H9 (cell line): ENCODE data around the gene RUBCN. TPM values are rescaled to one million over a fixed set of nuclear protein-coding genes. Genes with fewer than 3 reads are reported as not detected.
"Not testable (repeated sequence)": the region's sequence is repeated elsewhere in the genome, so short reads cannot be mapped to it uniquely, and the experiment has no call there.

Experiments
- DNase-seq: peaks from one replicate; pipeline ENCODE4 v3.0.0-alpha.2; 2017
- H2AFZ ChIP-seq: one replicate; pipeline ENCODE4 v1.6.1; 2013; ENCODE audit warnings: mild to moderate bottlenecking, low read length, control low read depth, moderate library complexity
- H2AK5ac ChIP-seq: 2 replicates; pipeline ENCODE4 v1.6.1; 2013; ENCODE audit warnings: low read length, control low read depth, mixed read lengths; ENCODE audit not compliant: insufficient read length
- H2BK120ac ChIP-seq: one replicate; pipeline ENCODE4 v1.6.1; 2013; ENCODE audit warnings: low read depth, mild to moderate bottlenecking, low read length, control low read depth, inconsistent platforms; ENCODE audit not compliant: poor library complexity, severe bottlenecking
- H2BK12ac ChIP-seq: 2 replicates; pipeline ENCODE4 v1.6.1; 2013; ENCODE audit warnings: low read length, control low read depth, mixed read lengths, low read depth; ENCODE audit not compliant: insufficient read length
- H2BK15ac ChIP-seq: 2 replicates; pipeline ENCODE4 v1.6.1; 2013; ENCODE audit warnings: low read depth, low read length, control low read depth
- H2BK20ac ChIP-seq: one replicate; pipeline ENCODE4 v1.6.1; 2013; ENCODE audit warnings: low read depth, mild to moderate bottlenecking, low read length, control low read depth, inconsistent platforms; ENCODE audit not compliant: poor library complexity, severe bottlenecking
- H2BK5ac ChIP-seq: 2 replicates; pipeline ENCODE4 v1.6.1; 2013; ENCODE audit warnings: low read length, control low read depth, mixed read lengths; ENCODE audit not compliant: insufficient read length
- H3K14ac ChIP-seq: 2 replicates; pipeline ENCODE4 v1.6.1; 2013; ENCODE audit warnings: low read length, control low read depth; ENCODE audit not compliant: insufficient read depth
- H3K18ac ChIP-seq: 2 replicates; pipeline ENCODE4 v1.6.1; 2013; ENCODE audit warnings: low read depth, mild to moderate bottlenecking, mixed read lengths, low read length, control low read depth; ENCODE audit not compliant: insufficient read length
- H3K23ac ChIP-seq: 2 replicates; pipeline ENCODE4 v1.6.1; 2013; ENCODE audit warnings: low read length, control low read depth, mixed read lengths, low read depth; ENCODE audit not compliant: insufficient read length
- H3K23me2 ChIP-seq: 2 replicates; pipeline ENCODE4 v1.6.1; 2013; ENCODE audit warnings: low read depth, mild to moderate bottlenecking, mixed read lengths, low read length, control low read depth; ENCODE audit not compliant: insufficient read length, poor library complexity, severe bottlenecking
- H3K27ac ChIP-seq: 2 replicates; pipeline ENCODE4 v1.5.1; 2013; ENCODE audit warnings: low read length, control low read depth, mixed read lengths, low read depth; ENCODE audit not compliant: insufficient read length
- H3K27me3 ChIP-seq: 2 replicates; pipeline ENCODE4 v1.6.1; 2013; ENCODE audit warnings: low read length, control low read depth, inconsistent platforms; ENCODE audit not compliant: insufficient read depth
- H3K4ac ChIP-seq: 2 replicates; pipeline ENCODE4 v1.6.1; 2013; ENCODE audit warnings: low read depth, mild to moderate bottlenecking, control low read depth, inconsistent platforms, low read length, moderate library complexity
- H3K4me1 ChIP-seq: 2 replicates; pipeline ENCODE4 v1.6.1; 2013; ENCODE audit warnings: low read length, control low read depth, inconsistent platforms; ENCODE audit not compliant: insufficient read depth
- H3K4me2 ChIP-seq: 2 replicates; pipeline ENCODE4 v1.6.1; 2013; ENCODE audit warnings: low read length, control low read depth, mixed read lengths; ENCODE audit not compliant: insufficient read length, insufficient read depth
- H3K56ac ChIP-seq: 2 replicates; pipeline ENCODE4 v1.6.1; 2013; ENCODE audit warnings: low read depth, mild to moderate bottlenecking, mixed read lengths, low read length, control low read depth; ENCODE audit not compliant: insufficient read length
- H3K79me1 ChIP-seq: 2 replicates; pipeline ENCODE4 v1.6.1; 2013; ENCODE audit warnings: low read depth, mild to moderate bottlenecking, moderate library complexity, low read length, control low read depth, inconsistent platforms; ENCODE audit not compliant: insufficient read depth, poor library complexity, severe bottlenecking
- H3K79me2 ChIP-seq: 2 replicates; pipeline ENCODE4 v1.6.1; 2013; ENCODE audit warnings: low read length, control low read depth, inconsistent platforms; ENCODE audit not compliant: insufficient read depth
- H3K9ac ChIP-seq: 2 replicates; pipeline ENCODE4 v1.6.1; 2013; ENCODE audit warnings: low read length, control low read depth, mixed read lengths; ENCODE audit not compliant: insufficient read length; ENCODE audit errors: extremely low read depth
- H3K9me3 ChIP-seq: one replicate; pipeline ENCODE4 v1.6.1; 2013; ENCODE audit warnings: low read depth, low read length, inconsistent platforms; ENCODE audit not compliant: control insufficient read depth
- H3T11ph ChIP-seq: one replicate; pipeline ENCODE4 v1.6.1; 2013; ENCODE audit warnings: mild to moderate bottlenecking, low read length, control low read depth, inconsistent platforms
- H4K20me1 ChIP-seq: one replicate; pipeline ENCODE4 v1.6.1; 2013; ENCODE audit not compliant: control insufficient read depth, insufficient read length, insufficient read depth
- H4K5ac ChIP-seq: 2 replicates; pipeline ENCODE4 v1.6.1; 2013; ENCODE audit warnings: low read depth, mild to moderate bottlenecking, mixed read lengths, low read length, control low read depth; ENCODE audit not compliant: insufficient read length
- H4K8ac ChIP-seq: replicated peaks from 2 replicates; pipeline ENCODE4 v1.6.1; 2013; ENCODE audit warnings: low read length, control low read depth, mixed read lengths, low read depth; ENCODE audit not compliant: insufficient read length
- H4K91ac ChIP-seq: 2 replicates; pipeline ENCODE4 v1.6.1; 2013; ENCODE audit warnings: low read depth, mild to moderate bottlenecking, moderate library complexity, mixed read lengths, low read length, control low read depth; ENCODE audit not compliant: insufficient read length
- H3K27ac Mint-ChIP-seq, 3 experiments: 2 replicates in 2 of 3; 3 replicates in 1 of 3; pipeline ENCODE4 v1.8.0; 2020 to 2021; ENCODE audit warnings: mixed read lengths in 3 of 3, mild to moderate bottlenecking in 1 of 3, moderate library complexity in 1 of 3
- H3K27me3 Mint-ChIP-seq: 2 replicates; pipeline ENCODE4 v1.8.0; 2021; ENCODE audit warnings: low read depth, mild to moderate bottlenecking, moderate library complexity, mixed read lengths
- H3K36me3 Mint-ChIP-seq, 3 experiments: 2 replicates in 2 of 3; 3 replicates in 1 of 3; pipeline ENCODE4 v1.8.0; 2020 to 2021; ENCODE audit warnings: low read depth in 3 of 3, mixed read lengths in 3 of 3; ENCODE audit not compliant: insufficient read depth in 1 of 3
- H3K4me1 Mint-ChIP-seq, 2 experiments: 2 replicates each; pipeline ENCODE4 v1.8.0; 2020; ENCODE audit warnings: mixed read lengths in 2 of 2
- H3K4me3 Mint-ChIP-seq, 2 experiments: 2 replicates in 1 of 2; 3 replicates in 1 of 2; pipeline ENCODE4 v1.8.0; 2020 to 2021; ENCODE audit warnings: mild to moderate bottlenecking in 2 of 2, mixed read lengths in 2 of 2, moderate library complexity in 1 of 2
- H3K9me3 Mint-ChIP-seq, 2 experiments: 2 replicates in 1 of 2; 3 replicates in 1 of 2; pipeline ENCODE4 v1.8.0; 2020; ENCODE audit warnings: mild to moderate bottlenecking in 2 of 2, mixed read lengths in 2 of 2, moderate library complexity in 1 of 2
- WGBS: extraction: QIAGEN DNeasy Blood & Tissue Kit; methylation state at CpG from one replicate; pipeline ENCODE4 v1.1.7; 2013; ENCODE audit warnings: missing lambda C conversion rate, low lambda C conversion rate, mixed read lengths; ENCODE audit not compliant: insufficient read length; ENCODE audit errors: extremely low coverage; 5-methylcytosine and 5-hydroxymethylcytosine counted together
- total RNA-seq: library from RNA; stranded (reverse); gene quantifications from 2 replicates; pipeline ENCODE4 v1.2.1, GENCODE V29; 2021

RUBCN gene
- total RNA-seq, 1 experiment from 2014 or later, result 17.7 TPM

DNA sequence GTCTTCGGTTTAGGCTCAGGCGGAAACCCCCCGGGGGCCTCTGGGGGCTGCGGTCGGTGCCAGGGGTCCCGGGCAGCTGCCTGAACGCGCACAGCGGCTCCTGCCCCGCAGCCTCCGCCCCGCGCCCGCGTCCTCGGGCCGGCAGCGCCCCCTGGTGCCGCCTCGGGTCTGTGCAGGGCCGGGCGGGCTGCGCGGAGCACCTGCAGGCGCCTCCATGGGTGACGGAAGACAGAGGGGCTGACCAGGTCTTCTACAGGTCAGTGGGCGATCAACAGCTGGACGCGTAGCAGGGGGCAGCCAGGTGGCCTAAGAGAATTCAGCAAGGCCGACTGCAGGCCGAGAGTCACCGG is 71.6 kb downstream of the RUBCN start:
- not testable (repeated sequence) for H4K20me1 ChIP-seq, H3K9ac ChIP-seq, H4K5ac ChIP-seq, H2BK12ac ChIP-seq, H4K8ac ChIP-seq, H3K27me3 Mint-ChIP-seq, H3K27ac ChIP-seq, H3K27me3 ChIP-seq, H2BK15ac ChIP-seq, H3K79me1 ChIP-seq, H3K23ac ChIP-seq, DNase-seq, H3K36me3 Mint-ChIP-seq, H3K79me2 ChIP-seq, H3K18ac ChIP-seq, H3K27ac Mint-ChIP-seq, H3T11ph ChIP-seq, H2AFZ ChIP-seq, H3K14ac ChIP-seq, H3K4me1 ChIP-seq, H2BK5ac ChIP-seq, H3K23me2 ChIP-seq, H3K9me3 ChIP-seq, H2AK5ac ChIP-seq, H3K4ac ChIP-seq, H3K9me3 Mint-ChIP-seq, H2BK120ac ChIP-seq, H2BK20ac ChIP-seq, H4K91ac ChIP-seq, H3K4me2 ChIP-seq, H3K56ac ChIP-seq
- Mint-ChIP-seq H3K4me1 (peaks cover 9 to 12% of the 10 kb centered on the region in 2 experiments), H3K4me3 (peak overlapping the region; percentile 43 to 48; a peak in 3 of 5 replicates)
- WGBS, result no CpG with 5 or more reads among the region's 32 CpGs

DNA sequence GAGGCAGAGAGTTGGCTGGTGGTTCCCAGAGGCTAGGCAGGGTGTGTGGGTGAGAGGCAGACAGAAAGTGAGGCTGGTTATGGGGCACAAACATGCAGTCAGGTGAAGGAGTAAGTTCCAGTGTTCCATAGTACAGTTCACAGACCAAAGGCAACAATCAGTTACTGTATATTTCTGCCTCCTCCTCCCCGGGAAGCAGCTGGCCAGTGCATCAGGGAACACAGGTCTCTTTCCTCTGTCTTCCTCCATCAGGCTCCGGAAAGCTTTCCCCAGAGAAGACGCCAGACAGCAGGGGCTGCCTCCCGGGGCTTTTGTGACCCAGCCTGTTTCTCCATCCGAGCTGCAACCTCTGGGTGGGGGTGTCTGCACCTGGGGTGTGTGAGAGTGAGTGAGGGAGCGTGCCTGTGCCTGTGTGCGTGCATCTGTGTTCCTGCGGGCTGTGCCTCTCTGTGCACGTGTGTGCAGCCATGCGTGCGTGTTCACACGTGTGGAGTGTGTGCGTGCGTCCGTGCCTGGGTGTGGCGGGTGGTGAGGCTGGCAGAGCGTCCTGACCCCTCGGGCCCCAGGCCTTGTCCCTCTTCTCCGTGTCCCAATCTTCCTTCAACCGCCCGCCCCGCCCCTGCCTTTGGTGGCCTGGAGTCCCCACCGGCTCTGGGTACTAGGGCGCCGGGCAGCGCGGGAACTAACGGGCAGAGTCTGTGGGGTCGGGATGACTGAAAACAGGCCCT is 72.1 kb downstream of the RUBCN start:
- not testable (repeated sequence) for H3K27me3 Mint-ChIP-seq, H3K27ac ChIP-seq, H4K8ac ChIP-seq, H3K23ac ChIP-seq, H3K18ac ChIP-seq, H3K4me1 ChIP-seq, DNase-seq, H2BK15ac ChIP-seq, H3K27ac Mint-ChIP-seq, H3K79me2 ChIP-seq, H3T11ph ChIP-seq, H2AFZ ChIP-seq, H3K9me3 ChIP-seq, H3K27me3 ChIP-seq, H4K5ac ChIP-seq, H2BK20ac ChIP-seq, H3K9me3 Mint-ChIP-seq, H2BK5ac ChIP-seq, H3K56ac ChIP-seq, H3K36me3 Mint-ChIP-seq, H2BK120ac ChIP-seq, H3K23me2 ChIP-seq, H4K20me1 ChIP-seq, H4K91ac ChIP-seq, H3K79me1 ChIP-seq, H3K4ac ChIP-seq, H2AK5ac ChIP-seq, H2BK12ac ChIP-seq, H3K9ac ChIP-seq, H3K14ac ChIP-seq
- peak overlapping the region; percentile 43 to 48; a peak in 3 of 5 replicates for H3K4me3 Mint-ChIP-seq
- WGBS, result no CpG with 5 or more reads among the region's 29 CpGs
- peak overlapping the region; percentile 33 for H3K4me2 ChIP-seq
- peaks cover 9 to 12% of the 10 kb centered on the region in 2 experiments for H3K4me1 Mint-ChIP-seq
